Measurements from ENCODE around the gene CFAP298.

Gene CFAP298

GRCh38 chr21:32585970-32586369 is 26.2 kb downstream of the CFAP298 start:
- in situ Hi-C loops (cut with HindIII; ENCODE audit: low sequenced_read_pairs): no loop called here
- no peak for TF ChIP-seq CTCF (IDR thresholded peaks at IDR 0.05; ENCODE audit: low read depth, low read length)
- H3K4me3 ChIP-seq (ENCODE audit: low read depth, low read length): no peak overlapping the region
- no peak for DNase-seq (ENCODE audit: low read depth, low spot score)

- in situ Hi-C loops (cut with HindIII; ENCODE audit: low sequenced_read_pairs): no loop called here
- H3K4me3 ChIP-seq (ENCODE audit: low read depth, low read length): no peak within 1 kb of the TSS
- no peak for DNase-seq (ENCODE audit: low read depth, low spot score)
- no peak for TF ChIP-seq CTCF (IDR thresholded peaks at IDR 0.05; ENCODE audit: low read depth, low read length)
Observed at GRCh38 chr21:32585042-32585710, 27.0 kb downstream of the CFAP298 start, which contains the start of gene TCP10L. TSS of gene TCP10L (minus strand) at chr21:32585523. CDS start at chr21:32584304, 1,219 bp downstream.

DNA sequence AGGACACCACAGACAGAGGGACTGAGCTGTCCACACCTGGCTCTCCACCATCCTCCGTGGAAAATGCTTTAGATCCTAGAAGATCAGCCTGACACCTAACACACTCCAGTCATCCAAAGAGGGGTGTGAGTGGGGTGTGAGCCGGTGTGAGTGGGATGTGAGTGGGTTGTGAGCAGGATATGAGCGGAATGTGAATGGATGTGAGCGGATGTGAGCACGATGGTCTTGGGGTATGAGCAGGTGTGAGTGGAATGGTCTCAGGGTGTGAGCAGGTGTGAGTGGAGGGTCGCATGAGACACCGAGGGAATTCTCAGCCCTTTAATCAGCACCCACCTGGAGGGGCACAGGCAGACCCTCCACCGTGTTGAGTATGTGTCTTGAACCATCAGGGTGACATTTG is 27.7 kb downstream of the CFAP298 start:
- no peak for DNase-seq (ENCODE audit: low read depth, low spot score)
- TF ChIP-seq CTCF (IDR thresholded peaks at IDR 0.05; ENCODE audit: low read depth, low read length): no peak
- in situ Hi-C loops (cut with HindIII; ENCODE audit: low sequenced_read_pairs): no loop called here
- H3K4me3 ChIP-seq (ENCODE audit: low read depth, low read length): no peak overlapping the region

GRCh38 chr21:32581732-32582131 is 30.4 kb downstream of the CFAP298 start:
- DNase-seq (ENCODE audit: low read depth, low spot score): no peak
- in situ Hi-C loops (cut with HindIII; ENCODE audit: low sequenced_read_pairs): no loop called here
- no peak overlapping the region for H3K4me3 ChIP-seq (ENCODE audit: low read depth, low read length)
- no peak for TF ChIP-seq CTCF (IDR thresholded peaks at IDR 0.05; ENCODE audit: low read depth, low read length)

GRCh38 chr21:32580949-32581348 is 31.2 kb downstream of the CFAP298 start:
- no peak overlapping the region for H3K4me3 ChIP-seq (ENCODE audit: low read depth, low read length)
- no peak for DNase-seq (ENCODE audit: low read depth, low spot score)
- in situ Hi-C loops (cut with HindIII; ENCODE audit: low sequenced_read_pairs): no loop called here
- no peak for TF ChIP-seq CTCF (IDR thresholded peaks at IDR 0.05; ENCODE audit: low read depth, low read length)

- TF ChIP-seq CTCF (IDR thresholded peaks at IDR 0.05; ENCODE audit: low read depth, low read length): peak; percentile 57
- in situ Hi-C loops (cut with HindIII; ENCODE audit: low sequenced_read_pairs): no loop called here
- DNase-seq (ENCODE audit: low read depth, low spot score): no peak
- no peak overlapping the region for H3K4me3 ChIP-seq (ENCODE audit: low read depth, low read length)
Observed at GRCh38 chr21:32578107-32578691, 34.0 kb downstream of the CFAP298 start.
